ENCODE data around the gene NKD2.

- TF ChIP-seq CTCF (conservative IDR thresholded peaks at IDR 0.05; ENCODE audit: low read length), result no peak
- TF ChIP-seq EZH2phosphoT487 (IDR thresholded peaks at IDR 0.05; ENCODE audit: borderline replicate concordance, low read depth, low read length), result no peak
These were observed 1.5 kb downstream of the NKD2 start for GRCh38 chr5:1010181-1010510.

All from OCI-LY7 (cell line).